ENCODE data around the gene PTGER4. TPM values are rescaled to one million over a fixed set of nuclear protein-coding genes. Genes with fewer than 3 reads are reported as not detected.
A peak's percentile ranks its signal among the peaks of the same experiment; 100 is the strongest.

PTGER4 gene
- total RNA-seq, 1 experiment from 2014 or later: 28.5 TPM

- DNase-seq: no peak
- peak overlapping the region; percentile 73 for H3K27ac Mint-ChIP-seq (ENCODE audit: unreplicated experiment)
- CTCF ChIA-PET: interaction anchor here (0.6 to 1.3 kb wide), 2 partner anchors 50 to 101 kb away, joined by 3 to 4 read pairs; partner anchors contain the start of gene RPL37
- intact Hi-C loops (cut with micrococcal nuclease; ENCODE audit: unreplicated experiment): loop anchor here (2.0 to 10.0 kb wide), 4 partner anchors 45 to 1155 kb away; no protein-coding TSS in a partner anchor
- BruUV-seq (replicated peaks): no TSS peak
- H3K27me3 Mint-ChIP-seq (ENCODE audit: unreplicated experiment): no peaks in the 10 kb centered on the region
- no peaks in the 10 kb centered on the region for H3K36me3 Mint-ChIP-seq (ENCODE audit: insufficient read depth, unreplicated experiment)
- H3K4me3 Mint-ChIP-seq (ENCODE audit: low read depth, unreplicated experiment): peak overlapping the region; percentile 31
- peaks cover 2% of the 10 kb centered on the region for H3K9me3 Mint-ChIP-seq (ENCODE audit: low read depth, unreplicated experiment)
- peaks cover 29% of the 10 kb centered on the region for H3K4me1 Mint-ChIP-seq (ENCODE audit: low read depth, unreplicated experiment)
- TF ChIP-seq CTCF (IDR thresholded peaks at IDR 0.05; ENCODE audit: unreplicated experiment): no peak
Measured at GRCh38 chr5:40733879-40734563, 54.3 kb downstream of the PTGER4 start.

GRCh38 chr5:40734986-40735385 lies 55.3 kb downstream of the PTGER4 start:
- peak overlapping the region; percentile 73 for H3K27ac Mint-ChIP-seq (ENCODE audit: unreplicated experiment)
- H3K36me3 Mint-ChIP-seq (ENCODE audit: insufficient read depth, unreplicated experiment): no peaks in the 10 kb centered on the region
- intact Hi-C loops (cut with micrococcal nuclease; ENCODE audit: unreplicated experiment): loop anchor here (2.0 to 10.0 kb wide), 5 partner anchors 46 to 1156 kb away; no protein-coding TSS in a partner anchor
- BruUV-seq (replicated peaks): no TSS peak
- no peak for TF ChIP-seq CTCF (IDR thresholded peaks at IDR 0.05; ENCODE audit: unreplicated experiment)
- H3K27me3 Mint-ChIP-seq (ENCODE audit: unreplicated experiment): no peaks in the 10 kb centered on the region
- CTCF ChIA-PET: interaction anchor here (0.6 to 1.3 kb wide), 2 partner anchors 51 to 100 kb away, joined by 3 to 4 read pairs; partner anchors contain the start of gene RPL37
- peaks cover 2% of the 10 kb centered on the region for H3K9me3 Mint-ChIP-seq (ENCODE audit: low read depth, unreplicated experiment)
- H3K4me1 Mint-ChIP-seq (ENCODE audit: low read depth, unreplicated experiment): peaks cover 29% of the 10 kb centered on the region
- H3K4me3 Mint-ChIP-seq (ENCODE audit: low read depth, unreplicated experiment): peak overlapping the region; percentile 31
- peak; percentile 53 for DNase-seq

GRCh38 chr5:40735609-40736008 lies 55.9 kb downstream of the PTGER4 start:
- CTCF ChIA-PET: no interaction called here
- peak overlapping the region; percentile 31 for H3K4me3 Mint-ChIP-seq (ENCODE audit: low read depth, unreplicated experiment)

More at GRCh38 chr5:40735609-40736008, 55.9 kb downstream of the PTGER4 start:
- no peak for DNase-seq
- Mint-ChIP-seq H3K9me3 (ENCODE audit: low read depth, unreplicated experiment) (peaks cover 2% of the 10 kb centered on the region), H3K4me1 (ENCODE audit: low read depth, unreplicated experiment) (peaks cover 29% of the 10 kb centered on the region), H3K36me3 (ENCODE audit: insufficient read depth, unreplicated experiment) (no peaks in the 10 kb centered on the region), H3K27ac (ENCODE audit: unreplicated experiment) (peak overlapping the region; percentile 73), H3K27me3 (ENCODE audit: unreplicated experiment) (no peaks in the 10 kb centered on the region)
- no TSS peak for BruUV-seq (replicated peaks)
- no peak for TF ChIP-seq CTCF (IDR thresholded peaks at IDR 0.05; ENCODE audit: unreplicated experiment)
- intact Hi-C loops (cut with micrococcal nuclease; ENCODE audit: unreplicated experiment): loop anchor here (1.0 to 10.0 kb wide), 6 partner anchors 47 to 1157 kb away; no protein-coding TSS in a partner anchor
